GM19193 (cell line): ENCODE results near the gene CANT1.

Experiments
- POLR2A ChIP-seq: IDR thresholded peaks from 4 replicates; pipeline ENCODE4 v1.6.1; 2011; ENCODE audit not compliant: insufficient read depth, insufficient read length; ENCODE audit errors: extremely low read depth

Gene CANT1

DNA sequence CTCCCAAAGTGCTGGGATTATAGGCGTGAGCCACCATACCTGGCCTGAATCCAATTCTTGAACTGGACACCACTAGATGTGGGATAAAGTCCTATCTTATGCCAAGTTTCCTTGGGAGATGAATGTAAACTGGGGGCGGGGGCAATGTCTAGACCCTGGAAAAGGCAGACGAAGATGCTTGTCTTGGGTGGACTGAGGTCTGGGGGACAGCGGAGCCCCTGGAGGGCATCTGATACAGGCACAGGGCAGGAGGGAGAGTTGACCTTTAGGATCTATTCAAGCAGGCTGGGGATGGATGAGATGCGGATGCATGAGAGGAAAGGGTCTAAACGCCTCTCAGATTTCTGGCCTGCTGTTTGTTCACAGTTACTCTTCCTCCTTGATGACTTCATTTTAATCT lies 26.1 kb upstream of the CANT1 start:
- no peak for TF ChIP-seq POLR2A

DNA sequence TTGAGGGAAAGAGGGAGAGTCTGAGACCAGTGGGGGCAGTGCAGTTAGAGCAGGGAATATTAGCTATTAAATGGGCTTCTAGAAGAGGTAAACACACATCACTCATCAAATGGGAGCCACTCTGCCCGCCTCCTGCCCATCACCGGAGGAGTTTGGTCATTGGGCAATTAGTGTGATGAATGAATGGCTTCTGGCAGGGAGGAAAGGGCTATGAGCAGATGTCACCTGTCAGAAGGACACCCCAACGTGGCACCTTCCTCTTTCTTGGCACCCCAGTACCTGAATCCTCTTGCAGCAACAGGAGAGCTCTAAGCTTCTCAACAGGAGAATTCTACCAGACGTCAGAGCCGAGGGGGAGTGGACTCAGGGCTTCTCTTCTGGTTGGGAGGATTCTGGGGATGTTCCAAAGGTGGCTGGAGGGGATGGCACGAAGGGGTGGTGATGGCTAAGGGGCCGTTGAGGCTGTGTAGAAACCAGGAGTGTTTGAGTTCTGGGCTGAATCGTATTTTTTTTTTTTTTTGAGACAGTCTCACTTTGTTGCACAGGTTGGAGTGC lies 25.4 kb upstream of the CANT1 start:
- TF ChIP-seq POLR2A = no peak

DNA sequence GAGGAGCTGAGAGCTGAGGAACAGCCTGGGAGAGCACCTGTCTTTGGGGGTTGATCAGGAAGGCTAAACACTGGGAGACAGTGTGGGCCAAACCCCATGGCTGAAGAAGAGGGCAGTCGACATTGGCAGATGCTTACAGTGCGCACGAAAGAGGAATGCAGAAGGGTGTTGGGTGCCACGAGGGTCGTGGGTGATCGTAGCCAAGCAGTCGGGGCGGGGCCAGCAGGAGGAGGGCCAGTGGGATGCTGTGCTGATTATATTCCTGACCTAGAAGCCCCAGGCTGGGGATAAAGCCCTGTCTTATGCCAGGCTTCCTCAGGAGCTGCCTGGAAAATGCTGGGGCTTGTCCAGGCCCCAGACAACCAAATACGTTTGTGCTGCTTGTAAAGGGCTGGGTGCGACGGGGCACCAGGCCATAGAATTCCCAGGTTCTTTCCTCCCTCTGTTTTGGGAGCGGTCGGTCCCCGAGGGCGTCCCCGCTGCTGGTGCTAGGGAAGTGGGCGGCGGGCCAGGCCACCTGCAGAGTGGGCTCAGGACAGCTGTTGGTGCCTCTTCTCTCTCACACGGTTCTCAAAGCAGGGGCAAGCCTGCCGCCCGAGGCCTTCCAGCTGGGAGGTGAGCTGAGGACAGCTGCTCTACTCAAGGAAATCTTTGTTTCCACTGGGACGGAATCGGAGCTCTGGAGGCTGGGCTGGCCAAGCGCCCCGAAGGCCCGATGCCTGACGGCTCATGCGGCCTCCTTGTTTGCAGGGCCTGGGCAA lies 24.4 kb upstream of the CANT1 start:
- TF ChIP-seq POLR2A = no peak

DNA sequence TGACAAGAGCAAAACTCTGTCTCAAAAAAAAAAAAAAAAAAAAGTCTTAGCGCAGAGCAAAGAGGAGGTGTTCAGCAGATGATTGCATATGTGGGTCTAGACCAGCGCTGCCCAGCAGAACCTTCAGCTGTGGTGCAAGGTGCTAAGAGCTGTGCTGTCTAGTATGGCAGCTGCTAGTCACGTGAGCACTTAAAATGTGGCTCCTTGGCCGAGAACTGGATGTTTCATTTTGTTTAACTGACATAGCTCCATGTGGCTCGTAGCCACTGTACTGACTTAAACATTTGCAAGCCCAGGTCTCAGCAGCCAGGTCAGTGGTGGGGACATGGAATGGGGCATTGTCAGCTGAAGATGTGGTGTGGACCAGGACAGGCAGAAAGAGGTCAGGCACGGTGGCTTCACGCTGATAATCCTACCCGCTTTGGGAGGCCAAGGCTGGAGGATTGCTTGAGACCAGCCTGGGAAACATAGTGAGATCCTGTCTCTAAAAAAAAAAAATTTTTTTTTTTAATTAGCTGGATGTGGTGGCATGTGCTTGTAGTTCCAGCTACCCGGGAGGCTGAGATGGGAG lies 23.6 kb upstream of the CANT1 start:
- no peak for TF ChIP-seq POLR2A

DNA sequence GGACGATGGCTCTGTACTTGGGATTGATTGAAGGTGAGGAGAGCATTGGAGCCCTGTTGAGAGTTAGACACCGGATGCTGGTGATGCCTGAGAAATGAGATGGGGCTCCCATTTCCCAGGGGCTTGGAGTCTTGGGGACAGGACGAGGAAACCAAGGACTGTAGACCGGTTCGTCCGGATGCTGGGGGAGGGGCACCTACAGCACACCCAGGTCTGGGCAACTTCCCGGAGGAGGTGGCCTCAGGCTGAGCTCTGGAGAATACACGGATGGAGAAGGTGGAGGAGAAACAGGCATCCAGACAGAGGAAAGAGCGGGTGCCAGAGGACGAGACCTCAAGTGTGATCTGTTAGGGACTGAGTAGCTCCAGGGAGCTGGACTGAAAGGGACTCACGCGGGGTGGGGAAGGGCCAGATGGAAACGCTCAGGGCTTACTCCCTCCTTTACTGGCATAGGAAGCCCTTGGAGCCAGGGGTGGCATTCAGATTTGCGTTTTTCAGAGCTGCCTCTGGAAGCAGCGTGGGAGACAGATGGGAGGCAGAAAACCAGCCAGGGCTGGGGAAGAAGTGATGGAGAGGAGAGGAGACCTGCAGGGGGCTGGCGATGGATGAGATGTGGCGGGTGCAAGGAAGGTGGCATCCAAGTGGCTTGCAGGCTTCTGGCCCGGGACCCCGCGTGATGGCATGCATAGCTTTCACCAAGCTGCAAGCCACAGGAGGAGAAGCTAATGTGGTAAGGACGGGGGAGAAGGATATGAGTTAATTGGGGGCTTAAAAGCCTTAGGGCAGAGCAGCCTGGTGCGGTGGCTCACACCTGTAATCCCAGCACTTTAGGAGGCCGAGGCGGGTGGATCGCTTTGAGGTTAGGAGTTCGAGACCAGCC lies 22.7 kb upstream of the CANT1 start:
- no peak for TF ChIP-seq POLR2A

DNA sequence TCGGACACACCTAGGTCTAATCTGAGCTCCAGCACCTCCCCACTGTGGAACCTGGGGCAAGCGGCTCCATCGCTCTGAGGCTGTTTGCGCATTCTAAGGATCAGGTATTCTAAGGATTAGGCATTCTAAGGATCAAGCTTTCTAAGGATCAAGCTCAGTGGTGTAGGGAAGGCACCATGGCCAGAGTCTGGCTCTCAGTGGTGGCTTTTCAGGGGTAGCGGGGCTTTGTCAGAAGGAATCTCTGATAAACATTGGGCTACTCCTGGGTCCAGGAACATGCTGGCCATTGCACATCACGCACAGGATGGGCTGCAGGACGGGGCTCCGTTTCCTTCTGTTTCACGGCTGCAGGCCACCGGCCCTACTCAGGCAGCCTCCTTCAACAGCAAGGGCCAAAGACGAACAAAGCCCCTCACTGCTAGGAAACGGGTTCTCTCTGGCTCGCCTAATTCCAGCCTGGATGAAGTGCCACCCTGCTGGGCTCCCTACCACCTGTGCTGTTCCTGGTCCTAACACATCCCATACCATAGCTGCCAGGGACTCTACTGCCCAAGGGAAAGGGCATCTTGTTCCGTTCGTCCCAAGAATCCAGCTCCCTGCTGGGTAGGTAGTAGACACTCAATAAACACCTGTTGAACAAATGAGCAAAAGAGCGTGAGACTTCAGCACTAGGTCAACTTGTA lies 19.9 kb upstream of the CANT1 start:
- TF ChIP-seq POLR2A = no peak

DNA sequence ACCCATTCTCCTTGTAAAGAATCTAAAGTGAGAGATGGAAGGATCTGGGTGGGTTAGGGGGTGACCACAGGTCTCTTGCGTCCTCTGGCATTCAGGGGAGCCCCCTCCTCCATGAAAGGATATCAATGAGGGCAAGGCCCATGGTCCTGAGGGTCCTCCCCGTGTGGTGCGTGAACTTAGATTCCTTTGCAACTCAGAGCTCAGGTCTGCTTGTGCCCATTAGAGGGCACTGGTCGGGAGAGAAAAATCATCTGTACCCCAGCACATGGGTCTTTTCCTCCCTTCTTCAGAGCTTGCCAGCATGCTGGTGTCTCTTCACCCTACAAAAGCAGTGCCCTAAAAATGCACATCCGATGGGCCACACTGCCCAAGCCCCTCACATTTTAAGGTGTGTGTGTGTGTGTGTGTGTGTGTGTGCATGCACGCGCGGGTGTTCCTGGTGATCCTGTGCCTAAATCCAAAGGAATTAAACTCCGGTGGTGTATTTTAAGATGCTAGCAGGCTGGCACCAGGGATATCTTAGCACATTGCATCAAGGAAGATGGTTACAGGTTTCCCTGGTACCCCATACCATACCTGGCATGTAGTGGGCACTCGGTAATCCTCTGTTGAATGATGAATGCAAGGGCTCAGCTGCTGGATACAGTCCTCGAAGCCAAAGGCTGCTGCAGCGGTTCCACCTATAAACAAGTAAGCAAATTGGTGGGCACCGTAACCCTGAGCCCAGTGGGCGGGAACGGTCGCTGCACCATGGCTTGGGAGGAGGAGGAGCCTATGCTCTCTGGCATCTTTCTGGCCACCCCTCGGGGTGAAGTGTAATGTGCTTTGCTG lies 19.1 kb upstream of the CANT1 start:
- no peak for TF ChIP-seq POLR2A

DNA sequence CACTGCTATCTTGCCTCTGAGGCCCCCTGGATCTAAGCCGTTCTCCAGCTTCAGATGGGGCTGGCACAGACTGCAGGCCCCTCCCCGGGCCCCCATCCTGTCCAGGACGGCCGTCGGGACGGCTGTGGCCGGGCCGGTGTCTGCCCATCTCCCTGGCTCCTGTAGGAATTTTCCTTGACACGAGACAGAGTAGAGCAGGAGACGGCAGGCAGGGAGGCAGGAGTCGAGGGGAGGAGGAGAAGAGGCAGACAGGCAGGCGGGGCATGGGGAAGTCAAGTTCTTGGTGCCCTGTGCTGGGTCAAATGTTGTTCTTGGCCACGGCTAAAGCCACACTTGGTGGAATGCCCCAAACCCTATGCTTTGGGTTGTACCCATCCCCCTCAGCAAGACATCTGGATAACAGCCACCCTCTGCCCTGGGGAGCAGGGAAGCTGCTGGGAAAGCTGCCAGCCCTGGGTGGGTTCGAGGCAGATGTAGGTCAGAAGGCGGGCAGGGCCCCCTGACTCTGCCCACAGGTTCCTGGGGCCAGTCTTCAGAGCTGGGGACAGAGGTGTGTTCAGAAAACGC lies 18.4 kb upstream of the CANT1 start:
- TF ChIP-seq POLR2A = no peak

DNA sequence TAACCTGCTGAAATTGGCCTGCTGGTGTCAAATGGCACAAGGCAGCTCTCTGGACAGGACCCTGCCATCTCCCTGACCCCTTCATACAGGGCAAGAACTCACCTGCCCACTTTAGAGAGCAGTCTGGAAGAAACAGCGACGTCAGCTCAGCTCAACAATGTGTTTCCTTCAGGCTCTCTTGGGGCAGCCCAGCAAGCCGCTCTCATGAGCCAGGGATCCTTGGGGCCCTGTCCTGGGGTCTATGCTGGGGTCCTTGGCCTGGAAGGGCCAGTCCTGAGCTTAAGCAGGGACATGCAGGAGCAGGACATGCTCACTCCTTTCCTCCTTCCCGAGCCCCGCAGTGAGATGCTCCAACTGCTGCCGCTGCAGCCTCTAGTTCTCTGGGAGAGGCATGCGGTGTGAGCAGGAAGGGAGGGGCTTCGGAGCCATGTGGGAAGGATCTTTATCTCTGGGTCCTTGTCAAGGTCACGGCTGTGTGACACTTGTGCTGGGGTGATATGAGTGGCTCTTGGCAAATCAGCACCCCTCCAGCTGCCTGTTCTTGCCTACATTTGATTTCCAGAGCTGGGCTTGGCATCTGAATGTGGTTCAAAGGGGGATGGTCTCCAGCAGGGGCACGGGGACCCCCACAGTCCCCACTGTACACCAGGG lies 17.8 kb upstream of the CANT1 start:
- TF ChIP-seq POLR2A = no peak

DNA sequence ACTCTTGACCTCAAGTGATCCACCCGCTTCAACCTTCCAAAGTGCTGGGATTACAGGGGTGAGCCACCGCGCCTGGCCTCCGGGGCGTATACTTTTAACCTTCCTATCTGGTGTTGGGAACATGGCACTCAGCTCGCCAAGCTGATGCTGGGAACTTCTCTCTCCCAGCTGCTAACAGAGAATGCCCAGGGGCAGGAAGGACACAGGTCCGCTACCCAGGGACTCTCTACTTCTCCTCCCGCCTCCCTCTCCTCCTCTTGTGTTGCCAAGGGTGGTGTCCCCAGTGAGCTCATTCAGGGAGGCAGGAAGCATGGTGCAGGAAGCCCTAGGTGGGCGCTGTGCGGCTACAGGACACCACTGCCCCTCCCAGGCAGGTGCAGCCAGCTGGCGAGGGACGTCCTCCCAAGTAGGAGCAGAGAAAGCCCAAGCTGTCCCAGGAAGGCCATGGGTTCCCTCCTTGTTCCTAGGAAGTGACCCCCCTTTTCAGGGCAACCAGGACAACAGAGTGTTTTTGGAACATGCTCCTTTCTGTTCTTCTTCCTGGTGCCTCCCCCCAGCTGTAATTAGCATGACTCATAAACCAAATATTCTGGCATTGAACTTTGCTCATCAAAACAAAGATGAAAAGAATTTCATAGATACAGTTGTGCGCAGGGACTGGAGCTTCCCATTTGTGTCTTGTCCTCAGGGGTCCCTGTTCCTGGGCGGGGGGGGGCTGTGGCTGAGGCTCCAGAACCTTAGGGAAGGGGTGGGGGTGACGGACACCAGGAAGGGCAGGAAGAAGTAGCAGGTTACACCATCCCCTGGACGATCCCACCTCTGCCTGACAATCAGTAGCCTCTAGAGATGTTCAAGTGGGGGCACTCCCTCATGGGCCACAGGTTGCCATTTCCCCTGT lies 17.1 kb upstream of the CANT1 start:
- TF ChIP-seq POLR2A = no peak

DNA sequence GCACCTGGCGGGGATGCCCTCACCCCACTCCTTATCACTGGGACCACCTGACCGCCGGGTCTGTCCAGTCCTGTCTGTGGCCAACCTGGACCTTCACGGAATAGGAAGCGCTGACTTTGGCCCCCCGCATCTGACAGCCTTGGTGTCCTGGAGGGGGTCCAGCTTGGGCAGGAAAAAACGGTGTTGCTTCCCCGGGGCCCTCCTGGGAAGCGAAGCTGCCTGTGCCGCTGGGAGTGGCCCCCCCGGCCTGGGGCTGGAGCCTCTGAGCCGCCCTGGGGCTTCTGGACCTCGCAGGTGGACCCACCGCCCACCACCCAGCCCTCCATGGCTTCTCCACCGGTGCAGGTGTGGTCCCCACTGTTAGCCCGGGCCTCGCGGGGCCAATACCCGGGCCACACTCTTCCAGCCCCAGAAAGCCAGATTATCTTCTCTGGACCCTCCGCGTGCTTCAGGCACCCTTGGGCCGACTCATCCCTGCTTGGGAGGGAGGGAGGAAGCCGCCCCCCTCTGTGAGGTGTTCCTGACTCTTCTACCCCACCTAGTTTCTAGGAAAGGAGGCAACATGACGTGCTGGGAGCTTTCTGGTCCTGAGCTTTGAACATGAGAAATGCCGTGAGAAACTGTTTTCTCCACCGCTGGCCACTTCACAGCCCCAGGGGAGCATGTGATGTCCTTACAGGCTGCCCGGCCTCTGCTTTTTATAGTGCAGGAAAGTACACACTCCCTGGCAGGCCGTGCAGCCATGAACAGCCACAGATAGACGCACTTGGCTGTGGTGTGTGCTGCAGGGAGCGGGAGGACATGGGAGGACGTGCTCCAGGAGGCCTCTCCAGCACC lies 15.6 kb upstream of the CANT1 start:
- no peak for TF ChIP-seq POLR2A
